Measurements from ENCODE around the gene SLC38A9. TPM values are rescaled to one million over a fixed set of nuclear protein-coding genes. Genes with fewer than 3 reads are reported as not detected.
A peak's percentile ranks its signal among the peaks of the same experiment; 100 is the strongest.

SLC38A9 gene
- total and polyA plus RNA-seq, 2 of the 8 experiments (the other 6 are each of a cell fraction or from before 2014, with no cell fraction given): 29.2 to 43.7 TPM

- Histone ChIP-seq H4K5ac (ENCODE audit: insufficient read length, low read depth, low read length) (no peak overlapping the region), H3K4me2 (ENCODE audit: insufficient read depth in 1 of 2, low read depth in 2 of 2, low read length in 2 of 2) (no peak overlapping the region), H4K8ac (ENCODE audit: extremely low read depth, insufficient read depth, low read length) (no peak overlapping the region), H3K4me3 (ENCODE audit: extremely low read depth in 1 of 4, insufficient read depth in 2 of 4, low read depth in 3 of 4, low read length in 4 of 4) (no peak overlapping the region), H3K56ac (replicated peaks; ENCODE audit: insufficient read length, low read depth, low read length) (no peak overlapping the region), H3K27me3 (replicated peaks in 1 of 4; ENCODE audit: control insufficient read depth in 3 of 4, extremely low read depth in 1 of 4, insufficient read depth in 3 of 4, low read length in 3 of 4) (no peaks in the 10 kb centered on the region), H3K36me3 (ENCODE audit: control insufficient read depth in 2 of 4, insufficient read depth in 4 of 4, low read length in 3 of 4) (no peaks in the 10 kb centered on the region), H2AK5ac (ENCODE audit: low read depth, low read length) (no peak overlapping the region), H3K79me1 (ENCODE audit: low read depth, low read length) (no peaks in the 10 kb centered on the region), H3K27ac (ENCODE audit: low read depth, low read length) (no peak overlapping the region), H3K79me2 (ENCODE audit: control insufficient read depth in 1 of 2, insufficient read depth in 2 of 2, low read length in 2 of 2) (no peaks in the 10 kb centered on the region), H2AFZ (ENCODE audit: low read length) (no peak overlapping the region), H3K23me2 (ENCODE audit: low read depth, low read length) (no peaks in the 10 kb centered on the region), H3K23ac (ENCODE audit: insufficient read length) (no peak overlapping the region), H2BK15ac (ENCODE audit: low read length) (no peak overlapping the region), H2BK20ac (ENCODE audit: low read length) (no peak overlapping the region), H3K9ac (replicated peaks in 1 of 4; ENCODE audit: extremely low read depth in 1 of 4, low read depth in 3 of 4, low read length in 3 of 4) (no peak overlapping the region), H3K14ac (ENCODE audit: insufficient read length) (no peak overlapping the region), H2BK5ac (ENCODE audit: low read depth, low read length) (no peak overlapping the region), H2BK12ac (ENCODE audit: low read depth, low read length) (no peak overlapping the region), H2BK120ac (replicated peaks; ENCODE audit: low read depth, low read length) (no peak overlapping the region), H3K9me3 (ENCODE audit: insufficient read depth in 2 of 2, low read depth in 1 of 2, low read length in 1 of 2) (no peaks in the 10 kb centered on the region), H4K20me1 (replicated peaks in 1 of 2; ENCODE audit: control insufficient read depth in 1 of 2, insufficient read depth in 2 of 2, low read length in 2 of 2) (no peaks in the 10 kb centered on the region), H3K4me1 (replicated peaks in 1 of 4; ENCODE audit: control insufficient read depth in 3 of 4, insufficient read depth in 4 of 4, low read length in 3 of 4) (peaks cover 0 to 10% (median 2%) of the 10 kb centered on the region in 4 experiments; a peak in 4 of 7 replicates), H4K91ac (replicated peaks; ENCODE audit: insufficient read length, low read length) (no peak overlapping the region), H3K18ac (ENCODE audit: extremely low read depth, low read length) (0 out of 2 replicates have a peak overlapping the region, but pooled peaks have one; percentile 13), H3K4ac (replicated peaks; ENCODE audit: insufficient read length, low read depth, low read length) (no peak overlapping the region)
- WGBS, 2 experiments (ENCODE audit: extremely low coverage in 1 of 2, insufficient coverage in 1 of 2, insufficient read length in 1 of 2, insufficient replicate concordance in 2 of 2, low coverage in 1 of 2, low lambda C conversion rate in 2 of 2, missing lambda C conversion rate in 1 of 2): 88% methylated on average over 1 of the region's 1 CpG; no CpG with 5 or more reads in 1 of the 2 experiments
- FAIRE-seq: no peak
- CTCF ChIA-PET (ENCODE audit: partially characterized antibody): interaction anchor here (0.6 to 1.0 kb wide), 2 partner anchors 78 to 146 kb away, joined by 3 read pairs; no protein-coding TSS in a partner anchor
- DNase-seq (ENCODE audit: low read depth in 1 of 2, low spot score in 2 of 2): no peak
- no peak for TF ChIP-seq MAFK (IDR thresholded peaks at IDR 0.05; ENCODE audit: low read depth, low read length)
- no peak for TF ChIP-seq TCF12 (IDR thresholded peaks at IDR 0.05; ENCODE audit: low read depth, low read length)
- no peak for TF ChIP-seq CEBPB (IDR thresholded peaks at IDR 0.05; ENCODE audit: low read depth, low read length)
- no peak for TF ChIP-seq PHF8 (conservative IDR thresholded peaks at IDR 0.05; ENCODE audit: low read depth, low read length)
- no peak for TF ChIP-seq POU5F1 (IDR thresholded peaks at IDR 0.05; ENCODE audit: low read depth, low read length)
- no peak for TF ChIP-seq TAF1 (IDR thresholded peaks at IDR 0.05; ENCODE audit: low read depth, low read length)
- TF ChIP-seq YY1 (IDR thresholded peaks at IDR 0.05; ENCODE audit: low read depth, low read length): no peak
- TF ChIP-seq, protein P1, sequence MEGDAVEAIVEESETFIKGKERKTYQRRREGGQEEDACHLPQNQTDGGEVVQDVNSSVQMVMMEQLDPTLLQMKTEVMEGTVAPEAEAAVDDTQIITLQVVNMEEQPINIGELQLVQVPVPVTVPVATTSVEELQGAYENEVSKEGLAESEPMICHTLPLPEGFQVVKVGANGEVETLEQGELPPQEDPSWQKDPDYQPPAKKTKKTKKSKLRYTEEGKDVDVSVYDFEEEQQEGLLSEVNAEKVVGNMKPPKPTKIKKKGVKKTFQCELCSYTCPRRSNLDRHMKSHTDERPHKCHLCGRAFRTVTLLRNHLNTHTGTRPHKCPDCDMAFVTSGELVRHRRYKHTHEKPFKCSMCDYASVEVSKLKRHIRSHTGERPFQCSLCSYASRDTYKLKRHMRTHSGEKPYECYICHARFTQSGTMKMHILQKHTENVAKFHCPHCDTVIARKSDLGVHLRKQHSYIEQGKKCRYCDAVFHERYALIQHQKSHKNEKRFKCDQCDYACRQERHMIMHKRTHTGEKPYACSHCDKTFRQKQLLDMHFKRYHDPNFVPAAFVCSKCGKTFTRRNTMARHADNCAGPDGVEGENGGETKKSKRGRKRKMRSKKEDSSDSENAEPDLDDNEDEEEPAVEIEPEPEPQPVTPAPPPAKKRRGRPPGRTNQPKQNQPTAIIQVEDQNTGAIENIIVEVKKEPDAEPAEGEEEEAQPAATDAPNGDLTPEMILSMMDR (IDR thresholded peaks at IDR 0.05; ENCODE audit: control extremely low read depth in 1 of 3, insufficient read depth in 1 of 3, low read depth in 1 of 3, low read length in 3 of 3): no peak
- no peak for TF ChIP-seq KDM5A (IDR thresholded peaks at IDR 0.05; ENCODE audit: low read length)
- POLR2A ChIA-PET (ENCODE audit: partially characterized antibody): no interaction called here
Observed at GRCh38 chr5:55601628-55602027, 110.5 kb downstream of the SLC38A9 start.

All from H1 (cell line).